Measurements from ENCODE around the gene BPTF. TPM values are rescaled to one million over a fixed set of nuclear protein-coding genes. Genes with fewer than 3 reads are reported as not detected.

BPTF gene
- total and polyA plus RNA-seq, 2 of the 8 experiments (the other 6 are each of a cell fraction or from before 2014, with no cell fraction given): 107 to 228 TPM

GRCh38 chr17:68029512-68030215, 204.4 kb downstream of the BPTF start (continued):
- no peak for TF ChIP-seq CHD7 (IDR thresholded peaks at IDR 0.05; ENCODE audit: insufficient replicate concordance, low read length)
- TF ChIP-seq CREB1 (IDR thresholded peaks at IDR 0.05): no peak
- TF ChIP-seq EP300 (IDR thresholded peaks at IDR 0.05; ENCODE audit: borderline replicate concordance in 1 of 2, low read depth in 2 of 2, low read length in 2 of 2): no peak
- TF ChIP-seq SIX5 (IDR thresholded peaks at IDR 0.05; ENCODE audit: low read depth, low read length): no peak
- TF ChIP-seq HDAC6 (IDR thresholded peaks at IDR 0.05; ENCODE audit: low read depth, low read length): no peak
- no peak for TF ChIP-seq TBP (IDR thresholded peaks at IDR 0.05; ENCODE audit: low read depth, low read length)
